Endothelial cell of umbilical vein (primary cell): Measurements from ENCODE around the gene INPP1. TPM values are rescaled to one million over a fixed set of nuclear protein-coding genes. Genes with fewer than 3 reads are reported as not detected.

Experiments
- BruUV-seq: library from RNA; stranded (reverse); fragments of 400-500 nt; replicated peaks from 2 replicates; lab custom pipeline; 2021; lab: Mats Ljungman, UMichigan
- CTCF ChIA-PET: fragments of 300-600, 350-600 bp; sonication (Branson Sonifier 250); formaldehyde crosslinking; loops from one replicate; lab custom pipeline; 2021; ENCODE audit warnings: antibody characterized with exemption, inconsistent platforms; lab: Charles Lee
- POLR2A ChIA-PET: fragments of 300-600, 350-600 bp; sonication (Branson Sonifier 250); formaldehyde crosslinking; loops from one replicate; lab custom pipeline; 2021; ENCODE audit warnings: antibody characterized with exemption, inconsistent platforms; lab: Charles Lee
- DNase-seq: peaks from one replicate; pipeline ENCODE4 v3.0.0-alpha.2; 2011; ENCODE audit warnings: low read depth, low spot score
- FAIRE-seq: peaks from 2 replicates; lab custom pipeline; 2011; peaks lifted over from hg19 to GRCh38; lab: Jason Lieb, UNC
- H2AFZ ChIP-seq: 2 replicates; pipeline ENCODE4 v1.6.0; 2012; ENCODE audit warnings: low read depth, low read length, control low read depth, inconsistent platforms
- H3K27ac ChIP-seq: 2 replicates; pipeline ENCODE4 v1.5.1; 2011; ENCODE audit warnings: low read depth, mild to moderate bottlenecking, control low read depth, low read length, moderate library complexity; ENCODE audit not compliant: insufficient read depth
- H3K27me3 ChIP-seq, 2 experiments: 2 replicates each; pipeline versions ENCODE4 v1.6.0 to v1.6.1; 2011; ENCODE audit warnings: low read length in 2 of 2, mixed read lengths in 1 of 2; ENCODE audit not compliant: control insufficient read depth in 2 of 2, insufficient read depth in 2 of 2
- H3K36me3 ChIP-seq, 2 experiments: 2 replicates in 1 of 2; 3 replicates in 1 of 2; pipeline ENCODE4 v1.5.1; 2011; ENCODE audit warnings: low read length in 2 of 2, mild to moderate bottlenecking in 1 of 2, moderate library complexity in 1 of 2; ENCODE audit not compliant: control insufficient read depth in 2 of 2, insufficient read depth in 2 of 2; ENCODE audit errors: extremely low read depth in 1 of 2
- H3K4me1 ChIP-seq: 3 replicates; pipeline ENCODE4 v1.5.1; 2011; ENCODE audit warnings: mild to moderate bottlenecking, low read length; ENCODE audit not compliant: control insufficient read depth, insufficient read depth; ENCODE audit errors: extremely low read depth
- H3K4me2 ChIP-seq: 2 replicates; pipeline ENCODE4 v1.6.1; 2011; ENCODE audit warnings: low read length, control low read depth, mixed read lengths; ENCODE audit not compliant: insufficient read depth
- H3K4me3 ChIP-seq, 3 experiments: fragments of 200-600 bp in 1 of 3; sonication (generic), shearing (Covaris generic) in 1 of 3; replicated peaks in 1 of 3; 2 replicates each; pipeline ENCODE4 v1.5.1; 2011 to 2016; ENCODE audit warnings: control low read depth in 3 of 3, low read length in 3 of 3, mild to moderate bottlenecking in 2 of 3, inconsistent platforms in 1 of 3, low read depth in 1 of 3, moderate library complexity in 1 of 3; ENCODE audit not compliant: insufficient read depth in 1 of 3
- H3K79me2 ChIP-seq: 2 replicates; pipeline ENCODE4 v1.6.0; 2012; ENCODE audit warnings: low read length, inconsistent platforms; ENCODE audit not compliant: control insufficient read depth, insufficient read depth
- H3K9ac ChIP-seq: replicated peaks from 2 replicates; pipeline ENCODE3; 2011; ENCODE audit warnings: low read length, control low read depth; ENCODE audit not compliant: insufficient read depth; ENCODE audit errors: extremely low read depth
- H3K9me1 ChIP-seq: replicated peaks from 3 replicates; pipeline ENCODE4 v1.6.0; 2011; ENCODE audit warnings: mild to moderate bottlenecking, low read length; ENCODE audit not compliant: control insufficient read depth, insufficient read depth; ENCODE audit errors: extremely low read depth
- H3K9me3 ChIP-seq: replicated peaks from 2 replicates; pipeline ENCODE4 v1.5.1; 2012; ENCODE audit warnings: low read length, inconsistent platforms; ENCODE audit not compliant: control insufficient read depth, insufficient read depth
- H4K20me1 ChIP-seq: replicated peaks from 2 replicates; pipeline ENCODE3; 2011; ENCODE audit warnings: mild to moderate bottlenecking, low read length; ENCODE audit not compliant: control insufficient read depth, insufficient read depth; ENCODE audit errors: extremely low read depth
- EZH2 ChIP-seq: IDR thresholded peaks from 2 replicates; pipeline ENCODE4 v1.6.1; 2012; ENCODE audit warnings: borderline replicate concordance, low read depth, mild to moderate bottlenecking, moderate library complexity, low read length, inconsistent platforms; ENCODE audit not compliant: severe bottlenecking
- FOS ChIP-seq: IDR thresholded peaks from 2 replicates; pipeline ENCODE4 v1.6.1; 2011; ENCODE audit warnings: mild to moderate bottlenecking, low read length, moderate library complexity, borderline replicate concordance; ENCODE audit not compliant: insufficient read depth
- GATA2 ChIP-seq: IDR thresholded peaks from 2 replicates; pipeline ENCODE4 v1.7.0; 2011; ENCODE audit warnings: low read depth, mild to moderate bottlenecking, moderate library complexity, mixed read lengths, low read length; ENCODE audit not compliant: insufficient read length, insufficient read depth
- JUN ChIP-seq: IDR thresholded peaks from 2 replicates; pipeline ENCODE4 v1.6.1; 2011; ENCODE audit warnings: borderline replicate concordance, low read depth; ENCODE audit not compliant: insufficient read length, insufficient read depth
- MYC ChIP-seq: IDR thresholded peaks from one replicate; pipeline ENCODE4 v1.6.1; 2011; ENCODE audit warnings: mild to moderate bottlenecking, low read depth, low read length
- POLR2A ChIP-seq: IDR thresholded peaks from 2 replicates; pipeline ENCODE4 v1.6.1; 2012; ENCODE audit warnings: low read depth, mild to moderate bottlenecking, control low read depth, low read length
- POLR2AphosphoS5 ChIP-seq: IDR thresholded peaks from 2 replicates; pipeline ENCODE4 v1.6.1; 2012; ENCODE audit warnings: low read depth, mild to moderate bottlenecking, control low read depth, low read length, moderate library complexity; ENCODE audit not compliant: insufficient read depth
- dilution Hi-C: fragments of 300-500 bp; cut with MboI; formaldehyde crosslinking; loops from one replicate; pipeline ENCODE4 v1.15.0; 2019; ENCODE audit warnings: low sequenced_read_pairs; ENCODE audit not compliant: extremely low pct_ligation_motif_present
- intact Hi-C: fragments of 100-400 bp; cut with micrococcal nuclease; formaldehyde crosslinking; loops from one replicate; pipeline ENCODE4 v1.10.0; 2022
- polyA plus RNA-seq, 4 experiments: library from polyadenylated mRNA; depleted of rRNA in 3 of 4; stranded (reverse) in 3 of 4; unstranded in 1 of 4; fragments of >200 nt; gene quantifications; 2 replicates each; pipeline versions ENCODE4 v1.2.1 to v1.2.3, GENCODE V29; 2011 to 2012; ENCODE audit warnings: missing spikeins in 1 of 4
- total RNA-seq: library from RNA; stranded (reverse); gene quantifications from 2 replicates; pipeline ENCODE4 v1.2.3, GENCODE V29; 2021
- TF ChIP-seq, protein P1 (sequence below): IDR thresholded peaks from 2 replicates; pipeline ENCODE4 v1.6.1; 2011; ENCODE audit not compliant: insufficient read depth, insufficient read length
- TF ChIP-seq, protein P2 (sequence below), 2 donors: IDR thresholded peaks; 1 replicate in 1 of 2; 2 replicates in 1 of 2; pipeline ENCODE4 v1.5.1; 2011; ENCODE audit warnings: low read length in 2 of 2, mild to moderate bottlenecking in 2 of 2, moderate library complexity in 2 of 2, control low read depth in 1 of 2, inconsistent platforms in 1 of 2, low read depth in 1 of 2; ENCODE audit not compliant: insufficient read depth in 1 of 2; ENCODE audit errors: extremely low read depth in 1 of 2

The INPP1 gene
- total and polyA plus RNA-seq, 2 donors (not counting 3 experiments of a cell fraction or from before 2014, with no cell fraction given), result 10.6 to 36.8 TPM

DNA sequence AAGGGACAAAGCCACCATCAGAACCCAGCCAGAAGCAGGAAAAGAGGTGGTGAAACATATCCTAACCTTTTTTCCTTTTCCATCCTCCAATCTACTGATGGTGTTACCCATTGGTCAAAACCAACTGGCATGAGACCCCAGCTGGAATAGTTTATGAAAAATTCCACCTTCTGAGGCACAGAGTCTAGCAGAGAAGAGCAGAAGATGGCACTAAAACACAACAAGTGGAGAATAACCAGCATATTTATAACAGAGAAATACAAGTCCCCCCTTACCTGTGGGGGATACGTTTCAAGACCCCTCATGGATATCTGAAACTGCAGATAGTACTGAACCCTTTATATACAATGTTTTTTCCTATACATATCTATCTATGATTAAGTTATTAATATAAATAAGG lies 4.9 kb upstream of the INPP1 start:
- no peak for FAIRE-seq

DNA sequence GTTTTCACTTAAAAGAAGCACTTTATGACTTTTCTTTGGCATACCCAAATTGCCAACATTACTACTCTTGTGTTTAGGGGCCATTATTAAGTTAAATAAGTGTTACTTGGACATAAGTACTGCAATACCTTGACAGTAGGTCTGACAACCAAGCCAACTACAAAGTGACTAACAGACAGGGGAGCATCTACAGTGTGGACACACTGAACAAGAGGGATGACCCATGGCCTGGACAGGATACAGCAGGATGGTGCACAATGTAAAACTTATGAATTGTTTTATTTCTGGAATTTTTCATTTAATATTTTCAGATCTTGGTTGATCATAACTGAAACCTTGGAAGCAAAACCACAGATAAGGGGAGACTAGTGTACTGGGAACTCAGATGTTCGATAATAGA lies 4.0 kb upstream of the INPP1 start:
- intact Hi-C loops (loop anchor here (10.0 kb wide), 1 partner anchor 345 kb away; no protein-coding TSS in a partner anchor), dilution Hi-C loops (no loop called here)
- BruUV-seq, result no TSS peak
- FAIRE-seq (no peak), DNase-seq (no peak)
- H3K27ac ChIP-seq, result no peak overlapping the region
- no peaks in the 10 kb centered on the region for H3K27me3 ChIP-seq
- H3K79me2 ChIP-seq, result peaks cover 3% of the 10 kb centered on the region
- ChIA-PET POLR2A (no interaction called here), CTCF (interaction anchor here (1.5 kb wide), 1 partner anchor 20 kb away, joined by 5 read pairs; the partner anchor contains the start of gene HIBCH)
- H3K4me1 ChIP-seq, result peaks cover 13% of the 10 kb centered on the region
- H3K4me3 ChIP-seq, result no peak overlapping the region
- H3K36me3 ChIP-seq, result no peaks in the 10 kb centered on the region
- no peak overlapping the region for H3K9ac ChIP-seq
- H2AFZ ChIP-seq, result no peak overlapping the region
- no peak overlapping the region for H3K4me2 ChIP-seq
- H3K9me1 ChIP-seq, result no peaks in the 10 kb centered on the region
- H3K9me3 ChIP-seq, result no peaks in the 10 kb centered on the region
- TF ChIP-seq FOS (no peak), MYC (no peak), JUN (no peak), GATA2 (no peak), POLR2AphosphoS5 (no peak), POLR2A (no peak), EZH2 (no peak)
- TF ChIP-seq, protein P1, sequence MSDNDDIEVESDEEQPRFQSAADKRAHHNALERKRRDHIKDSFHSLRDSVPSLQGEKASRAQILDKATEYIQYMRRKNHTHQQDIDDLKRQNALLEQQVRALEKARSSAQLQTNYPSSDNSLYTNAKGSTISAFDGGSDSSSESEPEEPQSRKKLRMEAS, result no peak
- TF ChIP-seq, protein P2, sequence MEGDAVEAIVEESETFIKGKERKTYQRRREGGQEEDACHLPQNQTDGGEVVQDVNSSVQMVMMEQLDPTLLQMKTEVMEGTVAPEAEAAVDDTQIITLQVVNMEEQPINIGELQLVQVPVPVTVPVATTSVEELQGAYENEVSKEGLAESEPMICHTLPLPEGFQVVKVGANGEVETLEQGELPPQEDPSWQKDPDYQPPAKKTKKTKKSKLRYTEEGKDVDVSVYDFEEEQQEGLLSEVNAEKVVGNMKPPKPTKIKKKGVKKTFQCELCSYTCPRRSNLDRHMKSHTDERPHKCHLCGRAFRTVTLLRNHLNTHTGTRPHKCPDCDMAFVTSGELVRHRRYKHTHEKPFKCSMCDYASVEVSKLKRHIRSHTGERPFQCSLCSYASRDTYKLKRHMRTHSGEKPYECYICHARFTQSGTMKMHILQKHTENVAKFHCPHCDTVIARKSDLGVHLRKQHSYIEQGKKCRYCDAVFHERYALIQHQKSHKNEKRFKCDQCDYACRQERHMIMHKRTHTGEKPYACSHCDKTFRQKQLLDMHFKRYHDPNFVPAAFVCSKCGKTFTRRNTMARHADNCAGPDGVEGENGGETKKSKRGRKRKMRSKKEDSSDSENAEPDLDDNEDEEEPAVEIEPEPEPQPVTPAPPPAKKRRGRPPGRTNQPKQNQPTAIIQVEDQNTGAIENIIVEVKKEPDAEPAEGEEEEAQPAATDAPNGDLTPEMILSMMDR (IDR thresholded peaks at IDR 0.05; ENCODE audit: extremely low read depth in 1 of 2, insufficient read depth in 1 of 2, low read depth in 1 of 2, low read length in 2 of 2), result no peak
- H4K20me1 ChIP-seq, result no peaks in the 10 kb centered on the region

More for the DNA sequence above, 4.9 kb upstream of the INPP1 start:
- H3K4me1 ChIP-seq, result peaks cover 22% of the 10 kb centered on the region
- H2AFZ ChIP-seq, result no peak overlapping the region
- no peaks in the 10 kb centered on the region for H3K9me1 ChIP-seq
- intact Hi-C loops (loop anchor here (10.0 kb wide), 1 partner anchor 346 kb away; no protein-coding TSS in a partner anchor), dilution Hi-C loops (no loop called here)
- H3K9me3 ChIP-seq, result no peaks in the 10 kb centered on the region
- no peak overlapping the region for H3K4me2 ChIP-seq
- ChIA-PET CTCF (interaction anchor here (0.9 to 1.5 kb wide), 2 partner anchors 19 to 173 kb away, joined by 3 to 5 read pairs; partner anchors contain the start of gene HIBCH), POLR2A (no interaction called here)
- no peak for DNase-seq
- no peaks in the 10 kb centered on the region for H3K79me2 ChIP-seq
- H3K36me3 ChIP-seq, result no peaks in the 10 kb centered on the region
- no peaks in the 10 kb centered on the region for H4K20me1 ChIP-seq
- BruUV-seq, result no TSS peak
- H3K9ac ChIP-seq, result no peak overlapping the region
- TF ChIP-seq JUN (no peak), MYC (no peak)
- TF ChIP-seq, protein P1, result no peak
- H3K27ac ChIP-seq, result no peak overlapping the region
- no peak overlapping the region for H3K4me3 ChIP-seq
- no peaks in the 10 kb centered on the region for H3K27me3 ChIP-seq
